Activated CD4-positive, alpha-beta T cell treated with anti-CD3 and anti-CD28 coated beads, Interleukin-2, Interleukin-6, amounts not matched to agents 100 ng/mL and 50 ng/mL, durations not matched to agents 16 hours and 8 hours (primary cell): ENCODE data around the gene LRFN4.

ENCODE experiments used
- DNase-seq: peaks from one replicate; pipeline ENCODE4 v3.0.0-alpha.2; 2020

LRFN4 gene

GRCh38 chr11:66894141-66894540, 37.3 kb downstream of the LRFN4 start:
- DNase-seq = no peak

- DNase-seq = no peak
Measured at GRCh38 chr11:66901964-66902390, 45.1 kb downstream of the LRFN4 start.

GRCh38 chr11:66902486-66903177, 45.8 kb downstream of the LRFN4 start:
- no peak for DNase-seq

- no peak for DNase-seq
Measured at GRCh38 chr11:66904055-66904454, 47.2 kb downstream of the LRFN4 start.

GRCh38 chr11:66904561-66904960, 47.7 kb downstream of the LRFN4 start:
- DNase-seq = no peak

- no peak for DNase-seq
Measured at GRCh38 chr11:66904981-66905521, 48.2 kb downstream of the LRFN4 start.

GRCh38 chr11:66905631-66906030, 48.8 kb downstream of the LRFN4 start:
- no peak for DNase-seq

GRCh38 chr11:66906061-66906733, 49.3 kb downstream of the LRFN4 start:
- DNase-seq = no peak

- no peak for DNase-seq
Measured at GRCh38 chr11:66907751-66908630, 51.1 kb downstream of the LRFN4 start.

GRCh38 chr11:66909181-66909580, 52.3 kb downstream of the LRFN4 start:
- DNase-seq = no peak

GRCh38 chr11:66910016-66910415, 53.2 kb downstream of the LRFN4 start:
- DNase-seq = no peak
